Keratinocyte (primary cell): ENCODE results near the gene CEP152.

Experiments used
- CTCF ChIP-seq, 3 experiments: IDR thresholded peaks in 1 of 3; conservative IDR thresholded peaks in 1 of 3; optimal IDR thresholded peaks in 1 of 3; 2 replicates in 2 of 3; 3 replicates in 1 of 3; pipeline versions ENCODE3 to v1.5.1; 2011; ENCODE audit warnings: low read length in 3 of 3, mild to moderate bottlenecking in 3 of 3, moderate library complexity in 2 of 3, control low read depth in 1 of 3, inconsistent platforms in 1 of 3; ENCODE audit not compliant: insufficient read depth in 2 of 3; ENCODE audit errors: extremely low read depth in 1 of 3
- EZH2 ChIP-seq: IDR thresholded peaks from one replicate; pipeline ENCODE4 v1.6.1; 2012; ENCODE audit warnings: inconsistent platforms, mild to moderate bottlenecking, low read length, moderate library complexity

- no peak for TF ChIP-seq CTCF (optimal IDR thresholded peaks at IDR 0.05 in 1 of 3, IDR thresholded peaks at IDR 0.05 in 1 of 3, conservative IDR thresholded peaks at IDR 0.05 in 1 of 3; ENCODE audit: extremely low read depth in 1 of 3, insufficient read depth in 2 of 3, low read length in 3 of 3)
- TF ChIP-seq EZH2 = no peak
Measured at GRCh38 chr15:48775546-48775945, 35.3 kb downstream of the CEP152 start.
